Right cardiac atrium (tissue), 5 donors: ENCODE results near the gene COTL1. TPM values are rescaled to one million over a fixed set of nuclear protein-coding genes. Genes with fewer than 3 reads are reported as not detected.
"Not testable (repeated sequence)": the region's sequence is repeated elsewhere in the genome, so short reads cannot be mapped to it uniquely, and the experiment has no call there.

Experiments used
- ATAC-seq, 2 donors: fragments of 200-7000 bp; cut with Tn5 transposase; one replicate each; pipeline versions ENCODE4 v1.8.0 to v1.9.1; 2020; ENCODE audit warnings: moderate library complexity in 2 of 2, mild to moderate bottlenecking in 1 of 2
- DNase-seq, 3 donors: peaks; one replicate each; pipeline ENCODE4 v3.0.0-alpha.2; 2020
- H3K27ac ChIP-seq: one replicate; pipeline ENCODE4 v1.5.1; 2013; ENCODE audit warnings: mild to moderate bottlenecking, low read length, control low read depth, moderate library complexity
- H3K27me3 ChIP-seq: one replicate; pipeline ENCODE4 v1.6.1; 2013; ENCODE audit not compliant: control insufficient read depth, insufficient read depth
- H3K4me1 ChIP-seq: one replicate; pipeline ENCODE4 v1.6.1; 2013; ENCODE audit warnings: low read length; ENCODE audit not compliant: control insufficient read depth, insufficient read depth
- H3K4me3 ChIP-seq: one replicate; pipeline ENCODE4 v1.5.1; 2013; ENCODE audit warnings: low read length, control low read depth
- H3K9me3 ChIP-seq: one replicate; pipeline ENCODE4 v1.6.1; 2013; ENCODE audit warnings: low read length; ENCODE audit not compliant: control insufficient read depth
- WGBS: extraction: QIAGEN DNeasy Blood & Tissue Kit; methylation state at CpG from one replicate; pipeline ENCODE4 v1.1.7; 2013; 5-methylcytosine and 5-hydroxymethylcytosine counted together
- intact Hi-C, 4 donors: fragments of 100-400 bp; cut with DNase I; formaldehyde crosslinking; loops; one replicate each; pipeline versions ENCODE4 v1.11.0 to v1.14.0; 2022 to 2023
- polyA plus RNA-seq: library from polyadenylated mRNA; stranded (reverse); fragments of 200-250 nt; gene quantifications from one replicate; pipeline ENCODE4 v1.2.3, GENCODE V29; 2013
- total RNA-seq, 4 donors: library from RNA; stranded (reverse); fragmentation: NEBNext Ultra II Directional; extraction: Animal tissue kit (Norgen Biotek cat#: 25700); gene quantifications; one replicate each; pipeline ENCODE4 v1.2.1, GENCODE V29; 2021
- donor health status: healthy with polysubstance abuse.
- donor health status: DM: no; HTN: yes; CAD: no.
- donor health status: DM: no; HTN: no; CAD: no.
- donor health status: DM: no; HTN: yes; CAD: no; lungs with severe emphysema.
- donor health status: DM: yes; HTN: yes; CAD: no.

COTL1 gene
- total and polyA plus RNA-seq, 5 donors, result 11.6 to 26.9 (median 21.8) TPM

DNA sequence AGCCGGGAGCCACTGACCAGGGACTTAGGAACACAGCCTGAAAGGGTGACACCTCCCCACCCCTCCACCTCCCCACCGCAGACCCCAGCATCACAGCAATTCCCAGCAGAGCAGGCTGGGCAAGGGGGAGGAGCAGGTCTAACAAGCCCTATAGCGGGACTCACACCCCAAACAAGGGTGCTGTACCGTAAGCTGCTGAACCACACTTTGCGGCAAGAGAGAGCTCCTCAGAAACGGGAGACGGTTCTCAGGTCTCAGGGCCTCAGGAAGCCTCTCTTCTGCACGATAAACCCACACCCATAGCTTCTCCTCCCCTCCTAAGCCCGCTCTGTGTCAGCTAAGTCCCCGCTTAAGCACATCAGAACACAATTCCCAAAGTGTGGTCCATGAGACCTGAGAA lies 11.7 kb upstream of the COTL1 start:
- DNase-seq (no peak), ATAC-seq (no peak)
- H3K4me1 ChIP-seq, result no peaks in the 10 kb centered on the region
- no peak overlapping the region for H3K27ac ChIP-seq
- 78% methylated on average over 10 of the region's 10 CpGs for WGBS
- no peaks in the 10 kb centered on the region for H3K9me3 ChIP-seq
- H3K27me3 ChIP-seq, result no peaks in the 10 kb centered on the region
- no peak overlapping the region for H3K4me3 ChIP-seq
- intact Hi-C loops, result loop anchor here in 2 of 4 donors (5.0 to 10.0 kb wide), 2 partner anchors 95 to 98 kb away; no protein-coding TSS in a partner anchor

DNA sequence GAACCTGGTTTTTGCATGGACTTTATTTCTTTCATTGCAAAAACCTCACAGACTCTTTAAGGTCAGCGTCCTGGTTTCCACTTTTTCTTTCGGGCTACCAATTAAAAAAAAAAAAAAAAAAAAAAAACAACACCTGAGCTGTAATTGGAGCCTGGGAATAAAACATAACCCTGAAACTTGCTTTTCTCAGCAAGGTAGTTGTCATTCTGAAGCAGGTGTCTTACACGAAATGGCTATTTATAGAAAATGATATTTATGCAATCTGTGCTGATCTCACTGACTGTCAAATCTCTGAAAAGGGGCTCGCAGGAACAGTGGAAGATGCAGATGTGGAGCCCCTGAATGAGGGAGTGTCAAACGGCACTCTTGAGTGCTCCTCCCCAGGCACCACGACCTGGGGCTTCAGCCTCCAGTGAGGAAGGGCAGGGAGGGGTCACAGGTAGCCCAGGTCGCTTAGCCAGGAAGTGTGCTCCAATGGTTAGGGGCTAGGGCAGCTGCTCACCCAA lies 10.4 kb upstream of the COTL1 start:
- no peak for DNase-seq
- intact Hi-C loops, result loop anchor here in 2 of 4 donors (5.0 to 10.0 kb wide), 2 partner anchors 97 to 99 kb away; no protein-coding TSS in a partner anchor

DNA sequence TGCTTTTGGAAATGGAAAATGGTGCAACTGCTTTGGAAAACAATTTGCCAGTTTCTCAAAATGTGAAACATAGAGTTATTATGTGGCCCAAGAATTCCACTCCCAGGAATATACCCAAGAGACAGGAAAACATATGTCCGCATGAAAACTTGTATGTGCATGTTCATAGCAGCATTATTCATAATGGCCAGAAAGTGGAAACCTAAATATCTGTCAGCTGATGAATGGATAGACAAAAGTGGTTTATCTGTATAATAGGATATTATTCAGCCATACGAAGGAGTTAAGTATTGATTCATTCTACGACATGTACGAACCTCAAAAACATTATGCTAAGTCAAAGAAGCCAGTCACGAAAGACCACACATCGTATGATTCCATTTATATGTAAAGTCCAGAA lies 7.7 kb upstream of the COTL1 start:
- 90% methylated on average over 6 of the region's 6 CpGs for WGBS
- intact Hi-C loops, result loop anchor here in 2 of 4 donors (5.0 to 10.0 kb wide), 2 partner anchors 99 to 102 kb away; no protein-coding TSS in a partner anchor
- ATAC-seq (no peak), DNase-seq (no peak)
- no peaks in the 10 kb centered on the region for H3K9me3 ChIP-seq
- no peaks in the 10 kb centered on the region for H3K4me1 ChIP-seq
- H3K27me3 ChIP-seq, result no peaks in the 10 kb centered on the region
- no peak overlapping the region for H3K27ac ChIP-seq
- H3K4me3 ChIP-seq, result no peak overlapping the region

More for the DNA sequence above, 10.4 kb upstream of the COTL1 start:
- no peak for ATAC-seq
- no peaks in the 10 kb centered on the region for H3K4me1 ChIP-seq
- H3K27me3 ChIP-seq, result no peaks in the 10 kb centered on the region
- no peak overlapping the region for H3K4me3 ChIP-seq
- H3K27ac ChIP-seq, result no peak overlapping the region
- WGBS, result 64% methylated on average over 7 of the region's 7 CpGs
- no peaks in the 10 kb centered on the region for H3K9me3 ChIP-seq

DNA sequence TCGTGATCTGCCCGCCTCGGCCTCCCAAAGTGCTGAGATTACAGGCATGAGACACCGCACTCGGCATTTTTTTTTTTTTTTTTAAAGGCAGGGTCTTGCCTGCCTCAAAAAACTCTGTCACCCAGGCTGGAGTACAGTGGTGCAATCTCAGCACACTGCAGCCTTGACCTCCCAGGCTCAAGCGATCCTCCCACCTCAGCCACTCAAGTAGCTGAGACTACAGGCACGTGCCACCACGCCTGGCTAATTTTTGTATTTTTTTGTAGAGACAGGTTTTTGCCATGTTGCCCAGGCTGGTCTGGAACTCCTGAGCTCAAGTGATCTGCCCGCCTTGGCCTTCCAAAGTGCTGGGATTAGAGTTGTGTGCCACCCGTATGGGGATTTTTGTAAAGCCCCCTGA lies 3.0 kb upstream of the COTL1 start:
- not testable (repeated sequence) for H3K27ac ChIP-seq, DNase-seq, H3K9me3 ChIP-seq, H3K27me3 ChIP-seq, H3K4me3 ChIP-seq, H3K4me1 ChIP-seq, ATAC-seq
- intact Hi-C loops, result loop anchor here in 3 of 4 donors (5.0 to 10.0 kb wide), 3 partner anchors 104 to 109 kb away; no protein-coding TSS in a partner anchor
- 77% methylated on average over 10 of the region's 10 CpGs for WGBS

DNA sequence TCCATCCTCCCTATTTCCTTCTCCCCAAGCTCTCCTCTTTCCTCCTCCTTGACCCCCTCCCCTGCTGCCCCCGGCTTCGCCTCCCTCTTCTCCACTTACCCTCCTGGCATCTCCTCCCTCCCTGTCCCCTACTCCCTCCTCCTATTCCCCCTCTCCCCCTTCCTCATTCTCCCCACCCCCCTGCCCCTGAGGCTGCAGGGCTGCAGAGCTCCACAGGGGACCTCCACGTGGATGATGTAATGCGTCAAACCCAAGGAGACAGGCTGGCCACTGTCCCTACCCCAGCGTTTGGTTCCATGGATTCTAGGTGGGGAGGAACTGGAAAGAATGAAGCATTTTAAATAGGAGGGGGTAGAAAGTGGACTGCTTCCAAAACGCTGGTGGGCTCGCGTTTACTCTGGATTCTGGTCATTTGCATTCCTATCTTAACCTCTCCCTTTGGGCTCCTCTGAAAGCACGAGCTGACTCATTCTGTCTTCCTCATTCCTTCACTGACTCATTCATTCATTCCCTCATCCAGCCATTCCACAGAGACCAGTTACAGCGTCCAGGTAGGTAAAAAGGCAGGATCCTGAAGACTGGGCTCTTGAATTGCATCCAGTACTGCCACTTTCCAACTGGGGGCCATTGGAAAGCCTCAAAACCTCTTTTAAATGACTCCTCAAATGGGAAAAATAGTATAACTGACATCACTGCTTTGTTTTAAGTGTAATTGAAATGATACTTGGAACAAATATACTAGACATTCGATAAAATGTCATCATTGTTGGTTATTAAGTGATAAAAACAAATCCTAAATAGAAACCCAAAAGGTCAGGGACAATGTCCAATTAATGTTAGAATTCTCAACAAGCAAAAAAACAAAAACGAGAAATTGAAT lies 943 bp upstream of the COTL1 start:
- ATAC-seq (peak; percentile 4 to 24), DNase-seq (peak; percentile 41 to 71 (median 62))
- WGBS, result 20% methylated on average over 12 of the region's 12 CpGs
- H3K4me3 ChIP-seq, result no peak overlapping the region
- H3K27ac ChIP-seq, result no peak overlapping the region
- no peaks in the 10 kb centered on the region for H3K27me3 ChIP-seq
- no peaks in the 10 kb centered on the region for H3K4me1 ChIP-seq
- H3K9me3 ChIP-seq, result no peaks in the 10 kb centered on the region
- intact Hi-C loops, result no loop called here

DNA sequence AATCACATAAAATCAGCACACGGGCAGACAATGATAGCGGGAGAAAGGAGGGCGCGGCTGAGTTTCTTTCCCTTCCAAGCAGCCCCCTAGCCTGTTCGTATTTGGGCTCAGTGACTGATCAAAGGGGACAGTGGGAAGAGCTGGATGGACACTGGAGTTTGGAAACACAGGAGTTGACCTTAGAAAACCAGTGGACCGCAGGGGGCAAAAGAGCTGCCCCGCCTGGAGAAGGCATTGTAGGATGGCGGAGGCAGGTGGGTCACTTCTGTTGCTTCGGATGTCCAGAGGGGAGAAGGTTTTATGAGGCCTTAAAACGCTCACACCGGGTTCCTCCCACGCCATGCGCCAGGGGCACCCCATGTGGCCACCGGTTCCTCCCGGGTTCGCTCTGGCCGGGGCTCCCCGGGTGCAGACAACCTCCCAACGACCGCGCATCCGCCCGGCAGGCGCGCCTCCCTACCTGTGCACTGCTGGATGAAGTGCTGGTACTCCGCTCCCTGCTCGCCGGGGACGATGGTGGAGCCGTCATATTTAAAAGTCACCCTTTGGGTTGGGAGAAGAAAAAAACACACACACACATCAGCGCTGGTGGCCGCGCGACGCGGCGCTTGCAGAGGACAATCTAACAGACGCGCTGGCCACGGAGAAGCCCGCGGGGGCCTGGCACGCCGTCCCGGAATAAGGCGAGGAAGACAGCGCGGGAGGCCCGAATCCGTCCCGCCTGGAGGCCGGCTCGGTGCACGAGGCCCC lies 662 bp downstream of the COTL1 start:
- H3K4me1 ChIP-seq, result no peaks in the 10 kb centered on the region
- no peaks in the 10 kb centered on the region for H3K27me3 ChIP-seq
- peak overlapping the region; percentile 53 for H3K27ac ChIP-seq
- DNase-seq (peak in 2 of 3 donors; percentile 72 to 81), ATAC-seq (peak; percentile 3 to 10)
- H3K9me3 ChIP-seq, result no peaks in the 10 kb centered on the region
- H3K4me3 ChIP-seq, result peak overlapping the region; percentile 77
- WGBS, result 4% methylated on average over 54 of the region's 54 CpGs
- intact Hi-C loops, result no loop called here

DNA sequence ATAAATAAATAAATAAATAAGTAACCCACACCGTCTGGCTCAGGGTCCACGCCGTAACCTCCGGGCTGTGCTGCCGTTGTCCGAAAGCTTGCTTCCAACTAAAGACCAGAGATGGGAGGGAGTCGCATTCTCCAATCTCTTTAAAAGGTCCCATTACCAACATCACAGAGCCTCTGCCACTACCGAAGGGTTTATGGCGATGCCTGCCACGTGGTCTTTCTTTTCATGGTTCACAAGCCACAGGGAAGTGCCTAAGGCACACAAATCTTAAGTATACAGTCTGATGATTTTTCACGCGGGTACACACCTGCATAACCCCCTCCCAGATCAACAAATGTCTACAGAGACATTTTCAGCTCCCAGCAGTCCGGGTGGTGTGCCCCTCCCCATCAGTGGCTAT lies 1.4 kb downstream of the COTL1 start:
- no peaks in the 10 kb centered on the region for H3K27me3 ChIP-seq
- H3K4me3 ChIP-seq, result peak overlapping the region; percentile 77
- ATAC-seq (no peak), DNase-seq (no peak)
- intact Hi-C loops, result no loop called here
- WGBS, result 55% methylated on average over 13 of the region's 13 CpGs
- H3K4me1 ChIP-seq, result no peaks in the 10 kb centered on the region
- no peaks in the 10 kb centered on the region for H3K9me3 ChIP-seq
- no peak overlapping the region for H3K27ac ChIP-seq

DNA sequence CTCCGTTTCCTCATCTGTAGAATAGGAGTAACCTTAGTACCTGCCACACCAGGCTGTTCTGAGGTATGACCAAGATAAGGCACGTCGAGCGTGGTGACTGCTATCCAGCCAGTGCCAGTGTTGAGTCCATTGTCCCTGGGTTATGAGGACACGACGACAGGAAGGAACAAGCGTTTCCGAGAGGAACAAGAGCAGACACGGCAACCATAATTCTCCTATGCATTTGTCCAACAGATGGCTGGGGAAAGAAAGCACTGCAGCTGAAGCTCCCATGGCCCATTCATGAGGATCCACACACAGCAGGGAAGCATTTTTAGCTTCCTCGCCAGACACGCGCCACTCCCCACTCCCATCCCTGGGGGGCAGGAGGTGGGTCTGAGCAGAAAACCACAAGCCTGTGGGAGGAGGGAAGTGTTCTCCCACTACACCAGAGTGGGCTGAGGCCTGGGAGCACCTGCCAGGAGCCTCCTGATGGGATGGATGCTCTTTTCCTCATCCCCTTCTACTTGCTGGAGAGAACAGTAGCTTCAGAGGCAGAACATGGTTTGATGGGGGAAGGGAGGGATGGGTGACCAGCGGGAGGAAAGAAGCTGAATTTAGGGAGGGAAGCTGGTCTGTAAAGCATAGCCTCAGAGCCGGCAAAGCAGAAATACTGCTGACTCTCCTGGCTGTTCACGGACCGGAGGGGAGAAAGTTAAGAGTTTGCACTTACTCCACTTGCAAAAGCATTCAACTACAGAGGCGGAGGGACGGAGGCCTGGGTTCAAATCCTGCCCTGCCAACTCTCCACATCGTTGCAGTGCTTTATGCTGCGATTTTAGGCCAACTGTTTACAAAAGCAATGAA lies 2.7 kb downstream of the COTL1 start:
- no peak for ATAC-seq
- Histone ChIP-seq H3K27me3 (no peaks in the 10 kb centered on the region), H3K4me3 (no peak overlapping the region), H3K4me1 (no peaks in the 10 kb centered on the region), H3K9me3 (no peaks in the 10 kb centered on the region), H3K27ac (no peak overlapping the region)
- 73% methylated on average over 20 of the region's 20 CpGs for WGBS
- intact Hi-C loops, result no loop called here
- no peak for DNase-seq

DNA sequence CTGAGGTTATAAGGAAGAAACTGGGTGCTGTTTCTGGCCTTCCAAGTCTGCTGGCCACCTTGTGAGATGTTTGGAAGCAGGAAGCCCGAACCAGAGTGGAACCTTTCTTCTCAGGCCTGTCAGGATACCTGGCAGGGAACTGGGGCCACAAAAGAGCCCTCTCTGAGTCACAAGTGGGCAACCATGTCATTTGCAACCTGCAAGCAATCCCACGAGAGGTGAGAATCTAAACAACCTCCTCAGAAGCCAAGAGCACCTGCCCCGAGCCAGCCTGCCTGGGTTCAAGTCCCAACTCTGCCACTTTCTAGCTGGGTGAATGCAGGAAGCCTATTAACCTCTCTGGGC lies 3.3 kb downstream of the COTL1 start:
- Histone ChIP-seq H3K27me3 (no peaks in the 10 kb centered on the region), H3K9me3 (no peaks in the 10 kb centered on the region), H3K4me3 (no peak overlapping the region), H3K4me1 (no peaks in the 10 kb centered on the region), H3K27ac (no peak overlapping the region)
- DNase-seq, result no peak
- intact Hi-C loops, result no loop called here
- no peak for ATAC-seq
- WGBS, result 91% methylated on average over 3 of the region's 3 CpGs

DNA sequence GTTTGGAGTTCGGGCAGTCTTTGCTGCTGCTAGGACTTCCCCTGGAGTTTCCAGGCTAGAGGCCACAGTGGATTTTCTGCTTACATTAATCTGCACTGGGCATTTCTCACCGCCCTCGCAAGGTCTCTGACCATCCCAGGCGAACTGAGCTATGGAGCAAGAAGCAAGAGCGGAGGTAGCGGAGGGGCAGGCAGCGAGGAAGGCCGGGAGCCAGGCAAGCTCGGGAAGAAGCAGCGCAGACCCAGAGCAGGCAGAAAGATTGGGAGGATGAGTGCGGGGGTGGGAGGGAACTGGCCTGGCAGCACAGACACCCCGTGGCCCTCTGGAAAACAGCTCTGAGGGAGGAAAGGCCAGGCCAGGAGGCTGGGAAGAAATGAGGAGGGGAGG lies 3.8 kb downstream of the COTL1 start:
- no peak overlapping the region for H3K27ac ChIP-seq
- 70% methylated on average over 12 of the region's 12 CpGs for WGBS

More for the DNA sequence above, 3.8 kb downstream of the COTL1 start:
- Histone ChIP-seq H3K27me3 (no peaks in the 10 kb centered on the region), H3K4me1 (no peaks in the 10 kb centered on the region), H3K9me3 (no peaks in the 10 kb centered on the region), H3K4me3 (no peak overlapping the region)
- DNase-seq (no peak), ATAC-seq (no peak)
- intact Hi-C loops, result no loop called here
